ENCODE measurements around the gene FAXC.

Gene FAXC

DNA sequence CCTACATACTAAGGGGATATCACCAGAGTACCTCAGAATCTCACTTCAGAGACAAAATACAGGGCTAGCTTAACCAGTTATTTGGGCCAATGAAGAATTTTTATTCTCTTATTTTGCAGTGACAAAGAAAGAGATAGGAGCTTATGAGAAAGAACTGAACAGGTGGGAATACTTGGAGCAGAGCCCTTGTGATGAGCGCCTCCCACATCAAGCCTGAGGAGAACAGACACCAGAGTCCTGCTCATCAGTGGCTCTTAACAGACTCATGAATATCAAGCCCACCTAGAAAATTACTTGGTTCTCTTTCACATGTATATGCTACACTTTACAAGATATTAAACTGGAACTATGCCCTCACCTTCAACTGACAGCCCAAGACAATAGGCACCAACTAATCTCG is 99.0 kb downstream of the FAXC start:
- TF ChIP-seq, protein P1, sequence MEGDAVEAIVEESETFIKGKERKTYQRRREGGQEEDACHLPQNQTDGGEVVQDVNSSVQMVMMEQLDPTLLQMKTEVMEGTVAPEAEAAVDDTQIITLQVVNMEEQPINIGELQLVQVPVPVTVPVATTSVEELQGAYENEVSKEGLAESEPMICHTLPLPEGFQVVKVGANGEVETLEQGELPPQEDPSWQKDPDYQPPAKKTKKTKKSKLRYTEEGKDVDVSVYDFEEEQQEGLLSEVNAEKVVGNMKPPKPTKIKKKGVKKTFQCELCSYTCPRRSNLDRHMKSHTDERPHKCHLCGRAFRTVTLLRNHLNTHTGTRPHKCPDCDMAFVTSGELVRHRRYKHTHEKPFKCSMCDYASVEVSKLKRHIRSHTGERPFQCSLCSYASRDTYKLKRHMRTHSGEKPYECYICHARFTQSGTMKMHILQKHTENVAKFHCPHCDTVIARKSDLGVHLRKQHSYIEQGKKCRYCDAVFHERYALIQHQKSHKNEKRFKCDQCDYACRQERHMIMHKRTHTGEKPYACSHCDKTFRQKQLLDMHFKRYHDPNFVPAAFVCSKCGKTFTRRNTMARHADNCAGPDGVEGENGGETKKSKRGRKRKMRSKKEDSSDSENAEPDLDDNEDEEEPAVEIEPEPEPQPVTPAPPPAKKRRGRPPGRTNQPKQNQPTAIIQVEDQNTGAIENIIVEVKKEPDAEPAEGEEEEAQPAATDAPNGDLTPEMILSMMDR (IDR thresholded peaks at IDR 0.05; ENCODE audit: insufficient read depth, low read depth, low read length, missing control alignments), result no peak
- DNase-seq (ENCODE audit: low read depth), result no peak

GRCh38 chr6:99246602-99247001 is 102.9 kb downstream of the FAXC start:
- no peak overlapping the region for H3K4me3 ChIP-seq (ENCODE audit: low read depth, low read length)
- DNase-seq (ENCODE audit: low read depth), result no peak
- TF ChIP-seq, protein P1 (IDR thresholded peaks at IDR 0.05; ENCODE audit: insufficient read depth, low read depth, low read length, missing control alignments), result no peak

More for the DNA sequence above, 99.0 kb downstream of the FAXC start:
- no peak overlapping the region for H3K4me3 ChIP-seq (ENCODE audit: low read depth, low read length)

- no peak overlapping the region for H3K4me3 ChIP-seq (ENCODE audit: low read depth, low read length)
- TF ChIP-seq, protein P1 (IDR thresholded peaks at IDR 0.05; ENCODE audit: insufficient read depth, low read depth, low read length, missing control alignments), result peak; percentile 34
- DNase-seq (ENCODE audit: low read depth), result peak; percentile 38
Observed at GRCh38 chr6:99241905-99242534, 107.5 kb downstream of the FAXC start.

GRCh38 chr6:99236010-99236409 is 113.5 kb downstream of the FAXC start:
- TF ChIP-seq, protein P1 (IDR thresholded peaks at IDR 0.05; ENCODE audit: insufficient read depth, low read depth, low read length, missing control alignments), result no peak
- DNase-seq (ENCODE audit: low read depth), result peak; percentile 4
- H3K4me3 ChIP-seq (ENCODE audit: low read depth, low read length), result no peak overlapping the region

DNA sequence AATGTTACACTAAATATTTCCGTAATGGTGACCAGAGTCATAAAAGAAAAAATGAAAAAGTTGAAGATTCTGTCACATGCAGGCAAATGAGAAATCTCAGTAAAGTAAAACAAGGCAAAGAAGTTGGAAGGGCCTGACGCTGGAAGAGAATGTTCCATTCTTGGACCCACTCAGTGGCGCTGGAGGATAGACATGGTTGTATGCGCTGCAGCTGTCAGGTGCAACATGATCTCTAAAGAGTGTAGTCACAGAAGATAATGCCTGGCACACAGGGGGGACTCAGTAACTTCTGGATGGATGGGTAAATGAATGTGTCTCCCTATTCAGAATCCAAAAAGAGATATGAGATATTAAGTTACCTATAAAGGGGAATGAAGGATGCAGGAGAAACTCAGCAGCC is 116.3 kb downstream of the FAXC start:
- no peak for DNase-seq (ENCODE audit: low read depth)
- TF ChIP-seq, protein P1 (IDR thresholded peaks at IDR 0.05; ENCODE audit: insufficient read depth, low read depth, low read length, missing control alignments), result no peak

DNA sequence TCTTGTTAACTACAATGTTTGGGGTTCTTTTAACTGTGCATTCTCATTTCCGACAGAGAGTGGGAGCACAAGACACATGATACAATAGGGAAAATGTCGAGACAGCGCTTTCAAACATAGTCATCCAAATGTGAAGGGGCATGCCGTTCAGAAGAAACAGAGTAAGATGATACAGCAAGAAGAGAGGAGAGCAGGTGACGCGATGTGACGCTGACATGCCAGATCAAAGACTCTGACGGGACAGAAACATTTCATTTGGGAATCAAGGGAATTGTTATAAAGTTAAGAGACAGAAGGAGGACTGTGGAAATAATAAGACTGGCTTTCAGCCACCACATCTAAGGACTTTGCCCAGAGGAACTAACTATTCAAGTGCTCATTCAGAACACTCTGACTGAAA is 117.4 kb downstream of the FAXC start:
- H3K4me3 ChIP-seq (ENCODE audit: low read depth, low read length), result no peak overlapping the region
- TF ChIP-seq, protein P1 (IDR thresholded peaks at IDR 0.05; ENCODE audit: insufficient read depth, low read depth, low read length, missing control alignments), result no peak
- no peak for DNase-seq (ENCODE audit: low read depth)

More for the DNA sequence above, 116.3 kb downstream of the FAXC start:
- H3K4me3 ChIP-seq (ENCODE audit: low read depth, low read length), result no peak overlapping the region

DNA sequence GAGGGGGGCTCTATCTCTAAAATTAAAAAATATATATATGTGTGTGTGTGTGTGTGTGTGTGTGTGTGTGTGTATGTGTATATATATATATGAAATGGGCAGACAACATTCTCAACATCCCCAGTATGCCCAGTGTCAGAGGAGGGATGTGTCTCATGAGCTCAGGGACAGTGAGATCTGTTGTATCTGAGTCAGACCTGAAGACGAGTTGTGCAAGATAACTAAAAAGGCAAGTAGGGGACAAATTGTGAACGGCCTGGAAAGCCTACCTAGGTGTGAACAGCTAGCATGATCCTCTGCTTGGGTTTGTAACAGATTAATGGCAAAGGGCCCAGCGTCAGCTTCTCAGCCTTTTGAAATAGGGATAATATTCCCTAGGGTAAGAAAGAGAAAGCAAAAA is 124.3 kb downstream of the FAXC start:
- TF ChIP-seq, protein P1 (IDR thresholded peaks at IDR 0.05; ENCODE audit: insufficient read depth, low read depth, low read length, missing control alignments), result no peak
- no peak for DNase-seq (ENCODE audit: low read depth)
- no peak overlapping the region for H3K4me3 ChIP-seq (ENCODE audit: low read depth, low read length)

Data from GM12865 (cell line).